Measurements from ENCODE around the gene UBE2E3.

The UBE2E3 gene

GRCh38 chr2:180944372-180944771 is 36.0 kb upstream of the UBE2E3 start:
- in situ Hi-C loops (cut with HindIII; ENCODE audit: low sequenced_read_pairs), result no loop called here
- H3K4me3 ChIP-seq (ENCODE audit: low read depth, low read length), result no peak overlapping the region
- no peak for TF ChIP-seq CTCF (IDR thresholded peaks at IDR 0.05; ENCODE audit: low read depth, low read length)
- no peak for DNase-seq (ENCODE audit: low read depth, low spot score)

GRCh38 chr2:180947208-180947689 is 33.2 kb upstream of the UBE2E3 start:
- in situ Hi-C loops (cut with HindIII; ENCODE audit: low sequenced_read_pairs), result no loop called here
- H3K4me3 ChIP-seq (ENCODE audit: low read depth, low read length), result no peak overlapping the region
- no peak for TF ChIP-seq CTCF (IDR thresholded peaks at IDR 0.05; ENCODE audit: low read depth, low read length)
- DNase-seq (ENCODE audit: low read depth, low spot score), result no peak

- no peak for TF ChIP-seq CTCF (IDR thresholded peaks at IDR 0.05; ENCODE audit: low read depth, low read length)
- H3K4me3 ChIP-seq (ENCODE audit: low read depth, low read length), result no peak overlapping the region
These were observed 30.5 kb upstream of the UBE2E3 start for GRCh38 chr2:180949896-180950295.

GRCh38 chr2:180952082-180952481 is 28.3 kb upstream of the UBE2E3 start:
- DNase-seq (ENCODE audit: low read depth, low spot score), result no peak
- in situ Hi-C loops (cut with HindIII; ENCODE audit: low sequenced_read_pairs), result no loop called here
- no peak for TF ChIP-seq CTCF (IDR thresholded peaks at IDR 0.05; ENCODE audit: low read depth, low read length)
- no peak overlapping the region for H3K4me3 ChIP-seq (ENCODE audit: low read depth, low read length)

More at GRCh38 chr2:180949896-180950295, 30.5 kb upstream of the UBE2E3 start:
- no peak for DNase-seq (ENCODE audit: low read depth, low spot score)
- in situ Hi-C loops (cut with HindIII; ENCODE audit: low sequenced_read_pairs), result no loop called here

GRCh38 chr2:180952731-180953336 is 27.6 kb upstream of the UBE2E3 start:
- DNase-seq (ENCODE audit: low read depth, low spot score), result no peak
- H3K4me3 ChIP-seq (ENCODE audit: low read depth, low read length), result no peak overlapping the region
- TF ChIP-seq CTCF (IDR thresholded peaks at IDR 0.05; ENCODE audit: low read depth, low read length), result no peak
- in situ Hi-C loops (cut with HindIII; ENCODE audit: low sequenced_read_pairs), result no loop called here

GRCh38 chr2:180953550-180953949 is 26.9 kb upstream of the UBE2E3 start:
- in situ Hi-C loops (cut with HindIII; ENCODE audit: low sequenced_read_pairs), result no loop called here
- TF ChIP-seq CTCF (IDR thresholded peaks at IDR 0.05; ENCODE audit: low read depth, low read length), result no peak
- DNase-seq (ENCODE audit: low read depth, low spot score), result no peak
- H3K4me3 ChIP-seq (ENCODE audit: low read depth, low read length), result no peak overlapping the region

All from astrocyte of the spinal cord (primary cell).